ENCODE data around the gene SLC20A1. TPM values are rescaled to one million over a fixed set of nuclear protein-coding genes. Genes with fewer than 3 reads are reported as not detected.

Gene SLC20A1
- total RNA-seq, 1 experiment from 2014 or later = 154 TPM

GRCh38 chr2:112642966-112643365 lies 2.8 kb upstream of the SLC20A1 start:
- peak overlapping the region; percentile 95 for H3K4me2 ChIP-seq (ENCODE audit: low read length)
- H3K9me2 ChIP-seq (ENCODE audit: insufficient read depth) = no peaks in the 10 kb centered on the region
- H2AFZ ChIP-seq (ENCODE audit: low read depth, low read length, poor library complexity, severe bottlenecking) = no peak overlapping the region
- no peak overlapping the region for H3K4me3 ChIP-seq (replicated peaks in 1 of 2; ENCODE audit: low read depth in 1 of 2, low read length in 2 of 2)
- H3K36me3 ChIP-seq (ENCODE audit: control insufficient read depth in 1 of 2, insufficient read depth in 2 of 2, low read length in 2 of 2) = peaks cover 6 to 14% of the 10 kb centered on the region in 2 experiments
- intact Hi-C loops (cut with micrococcal nuclease) = no loop called here
- H3K9me3 ChIP-seq (ENCODE audit: control insufficient read depth in 1 of 2, insufficient read depth in 1 of 2, low read depth in 1 of 2, low read length in 2 of 2) = no peaks in the 10 kb centered on the region
- BruUV-seq (replicated peaks) = no TSS peak
- H3K79me2 ChIP-seq (ENCODE audit: insufficient read depth, low read length) = peaks cover 22% of the 10 kb centered on the region
- ChIA-PET POLR2A (interaction anchor here (1.2 kb wide), 1 partner anchor 14 kb away, joined by 4 read pairs; no protein-coding TSS in a partner anchor), CTCF (interaction anchor here (0.7 kb wide), 1 partner anchor 19 kb away, joined by 3 read pairs; no protein-coding TSS in a partner anchor), RAD21 (ENCODE audit: low non-redundant PET in 1 of 2, low total read pairs in 2 of 2, uncharacterized antibody in 2 of 2, unreplicated experiment in 2 of 2) (no interaction called here)
- 0 out of 2 replicates have a peak overlapping the region, but pooled peaks have one; percentile 95 for H3K9ac ChIP-seq (ENCODE audit: low read length)
- ATAC-seq = no peak
- H3K27me3 ChIP-seq (ENCODE audit: insufficient read depth, low read length) = no peaks in the 10 kb centered on the region
- H4K20me1 ChIP-seq (ENCODE audit: insufficient read depth) = 0 out of 2 replicates have a peak, but pooled peaks cover 8% of the 10 kb centered on the region
- DNase-seq (ENCODE audit: low read depth, low spot score) = no peak
- H3K4me1 ChIP-seq (ENCODE audit: control insufficient read depth in 1 of 2, insufficient read depth in 2 of 2, low read length in 2 of 2) = peaks cover 48 to 66% of the 10 kb centered on the region in 2 experiments
- no peak overlapping the region for H3K27ac ChIP-seq (ENCODE audit: low read depth, low read length)
- no peak for TF ChIP-seq YY1 (IDR thresholded peaks at IDR 0.05; ENCODE audit: extremely low read depth, insufficient replicate concordance, low read depth, low read length)

- no peak for TF ChIP-seq CTCF (IDR thresholded peaks at IDR 0.05 in 2 of 3, conservative IDR thresholded peaks at IDR 0.05 in 1 of 3; ENCODE audit: borderline replicate concordance in 1 of 3, insufficient read depth in 1 of 3, low read depth in 2 of 3, low read length in 2 of 3)
- TF ChIP-seq JUND (IDR thresholded peaks at IDR 0.05) = no peak
- no peak for TF ChIP-seq EGR1 (IDR thresholded peaks at IDR 0.05; ENCODE audit: low read depth)
- TF ChIP-seq POLR2AphosphoS5 (IDR thresholded peaks at IDR 0.05; ENCODE audit: low read depth, low read length) = no peak
- TF ChIP-seq ATF3 (IDR thresholded peaks at IDR 0.05) = no peak
- TF ChIP-seq ZNF274 (IDR thresholded peaks at IDR 0.05; ENCODE audit: low read depth, low read length) = no peak
- Histone ChIP-seq H3K27me3 (ENCODE audit: insufficient read depth, low read length) (no peaks in the 10 kb centered on the region), H3K9me3 (ENCODE audit: control insufficient read depth in 1 of 2, insufficient read depth in 1 of 2, low read depth in 1 of 2, low read length in 2 of 2) (no peaks in the 10 kb centered on the region), H3K36me3 (ENCODE audit: control insufficient read depth in 1 of 2, insufficient read depth in 2 of 2, low read length in 2 of 2) (peaks cover 12 to 19% of the 10 kb centered on the region in 2 experiments), H3K4me1 (ENCODE audit: control insufficient read depth in 1 of 2, insufficient read depth in 2 of 2, low read length in 2 of 2) (peaks cover 53 to 70% of the 10 kb centered on the region in 2 experiments), H3K4me3 (replicated peaks in 1 of 2; ENCODE audit: low read depth in 1 of 2, low read length in 2 of 2) (no peak overlapping the region), H3K79me2 (ENCODE audit: insufficient read depth, low read length) (peaks cover 27% of the 10 kb centered on the region), H3K9ac (ENCODE audit: low read length) (peak overlapping the region; percentile 95), H4K20me1 (ENCODE audit: insufficient read depth) (0 out of 2 replicates have a peak, but pooled peaks cover 13% of the 10 kb centered on the region), H3K9me2 (ENCODE audit: insufficient read depth) (no peaks in the 10 kb centered on the region), H3K4me2 (ENCODE audit: low read length) (peak overlapping the region; percentile 95), H3K27ac (ENCODE audit: low read depth, low read length) (peak overlapping the region; percentile 85), H2AFZ (ENCODE audit: low read depth, low read length, poor library complexity, severe bottlenecking) (no peak overlapping the region)
- intact Hi-C loops (cut with micrococcal nuclease) = no loop called here
- no TSS peak for BruUV-seq (replicated peaks)
- DNase-seq (ENCODE audit: low read depth, low spot score) (no peak), ATAC-seq (no peak)
- ChIA-PET POLR2A (interaction anchor here (1.2 to 5.2 kb wide), 2 partner anchors 14 to 15 kb away, joined by 4 to 86 read pairs; no protein-coding TSS in a partner anchor), CTCF (no interaction called here), RAD21 (ENCODE audit: low non-redundant PET in 1 of 2, low total read pairs in 2 of 2, uncharacterized antibody in 2 of 2, unreplicated experiment in 2 of 2) (no interaction called here)
These were observed 2.3 kb upstream of the SLC20A1 start for GRCh38 chr2:112643488-112643887.
